Esophagus muscularis mucosa (tissue), 4 donors: Measurements from ENCODE around the gene ANAPC1. TPM values are rescaled to one million over a fixed set of nuclear protein-coding genes. Genes with fewer than 3 reads are reported as not detected.
"Not testable (repeated sequence)": the region's sequence is repeated elsewhere in the genome, so short reads cannot be mapped to it uniquely, and the experiment has no call there.

ENCODE experiments used
- DNase-seq: peaks from one replicate; pipeline ENCODE4 v3.0.0-alpha.2; 2017; ENCODE audit errors: extremely low spot score
- H3K27ac ChIP-seq, 4 donors: fragments of 200-600 bp; sonication (generic); replicated peaks in 1 of 4; 1 replicate in 3 of 4; 2 replicates in 1 of 4; pipeline ENCODE4 v1.5.1; 2016 to 2019; ENCODE audit warnings: mild to moderate bottlenecking in 1 of 4
- H3K27me3 ChIP-seq, 4 donors: fragments of 200-600 bp; sonication (generic); one replicate each; pipeline versions ENCODE4 v1.5.1 to v1.6.0; 2016 to 2019
- H3K36me3 ChIP-seq, 4 donors: fragments of 200-600 bp; sonication (generic); one replicate each; pipeline ENCODE4 v1.5.1; 2016 to 2019
- H3K4me1 ChIP-seq, 4 donors: fragments of 200-600 bp; sonication (generic); one replicate each; pipeline ENCODE4 v1.5.1; 2016 to 2019
- H3K4me3 ChIP-seq, 4 donors: fragments of 200-600 bp; sonication (generic); 1 replicate in 2 of 4; 2 replicates in 2 of 4; pipeline ENCODE4 v1.5.1; 2016 to 2019; ENCODE audit warnings: mild to moderate bottlenecking in 4 of 4, moderate library complexity in 1 of 4
- H3K9me3 ChIP-seq, 4 donors: fragments of 200-600 bp; sonication (generic); 1 replicate in 3 of 4; 2 replicates in 1 of 4; pipeline ENCODE4 v1.5.1; 2016 to 2019
- WGBS: methylation state at CpG from one replicate; pipeline ENCODE4 v1.1.5; 2018; 5-methylcytosine and 5-hydroxymethylcytosine counted together
- intact Hi-C: fragments of 100-400 bp; cut with DNase I; formaldehyde crosslinking; loops from one replicate; pipeline ENCODE4 v1.15.1; 2023
- total RNA-seq, 4 donors: library from RNA; depleted of rRNA; stranded (reverse); fragments of >200 nt; gene quantifications; one replicate each; pipeline versions ENCODE4 v1.1.0 to v1.2.1, GENCODE V29; 2016

ANAPC1 gene
- total RNA-seq, 4 donors from 2014 or later: 27.7 to 45.7 (median 39.7) TPM

- H3K27me3 ChIP-seq, H3K9me3 ChIP-seq, H3K4me1 ChIP-seq, DNase-seq, intact Hi-C loops, H3K27ac ChIP-seq, H3K36me3 ChIP-seq, H3K4me3 ChIP-seq: not testable (repeated sequence)
- 96% methylated on average over 2 of the region's 3 CpGs for WGBS
These were observed 112.9 kb downstream of the ANAPC1 start for GRCh38 chr2:111770916-111771658.

GRCh38 chr2:111768266-111769190 is 115.5 kb downstream of the ANAPC1 start:
- H3K27ac ChIP-seq, DNase-seq, H3K36me3 ChIP-seq, H3K27me3 ChIP-seq, intact Hi-C loops, H3K4me1 ChIP-seq, H3K4me3 ChIP-seq, H3K9me3 ChIP-seq: not testable (repeated sequence)
- WGBS: 84% methylated on average over 7 of the region's 8 CpGs

- no CpG with 5 or more reads among the region's 4 CpGs for WGBS
These were observed 116.9 kb downstream of the ANAPC1 start for GRCh38 chr2:111767087-111767486.

GRCh38 chr2:111766295-111766694 is 117.7 kb downstream of the ANAPC1 start:
- H3K4me3 ChIP-seq, H3K4me1 ChIP-seq, H3K27ac ChIP-seq, H3K9me3 ChIP-seq, H3K36me3 ChIP-seq, H3K27me3 ChIP-seq, intact Hi-C loops, DNase-seq: not testable (repeated sequence)
- WGBS: no CpG with 5 or more reads among the region's 8 CpGs

More at GRCh38 chr2:111767087-111767486, 116.9 kb downstream of the ANAPC1 start:
- H3K27me3 ChIP-seq, H3K9me3 ChIP-seq, H3K36me3 ChIP-seq, intact Hi-C loops, H3K4me3 ChIP-seq, H3K27ac ChIP-seq, H3K4me1 ChIP-seq: not testable (repeated sequence)
- DNase-seq: peak; percentile 29

- H3K4me1 ChIP-seq, H3K9me3 ChIP-seq, H3K27me3 ChIP-seq, H3K4me3 ChIP-seq, intact Hi-C loops, H3K27ac ChIP-seq, H3K36me3 ChIP-seq, DNase-seq: not testable (repeated sequence)
- WGBS: 100% methylated on average over 3 of the region's 4 CpGs
These were observed 119.8 kb downstream of the ANAPC1 start for GRCh38 chr2:111764151-111764550.

- H3K27me3 ChIP-seq, H3K4me1 ChIP-seq, H3K27ac ChIP-seq, H3K9me3 ChIP-seq, DNase-seq, H3K4me3 ChIP-seq, intact Hi-C loops, H3K36me3 ChIP-seq: not testable (repeated sequence)
- 100% methylated on average over 5 of the region's 9 CpGs for WGBS
These were observed 123.2 kb downstream of the ANAPC1 start for GRCh38 chr2:111760697-111761284.

- H3K4me3 ChIP-seq, H3K27me3 ChIP-seq, H3K27ac ChIP-seq, H3K4me1 ChIP-seq, DNase-seq, intact Hi-C loops, H3K36me3 ChIP-seq, H3K9me3 ChIP-seq: not testable (repeated sequence)
- WGBS: 88% methylated on average over 1 of the region's 3 CpGs
These were observed 131.5 kb downstream of the ANAPC1 start for GRCh38 chr2:111752533-111752932.

GRCh38 chr2:111750641-111751040 is 133.4 kb downstream of the ANAPC1 start:
- H3K36me3 ChIP-seq, H3K27ac ChIP-seq, H3K4me1 ChIP-seq, DNase-seq, intact Hi-C loops, H3K9me3 ChIP-seq, H3K27me3 ChIP-seq, H3K4me3 ChIP-seq: not testable (repeated sequence)
- 67% methylated on average over 1 of the region's 1 CpG for WGBS

GRCh38 chr2:111748429-111748828 is 135.6 kb downstream of the ANAPC1 start:
- H3K4me1 ChIP-seq, DNase-seq, H3K9me3 ChIP-seq, H3K27me3 ChIP-seq, H3K4me3 ChIP-seq, H3K36me3 ChIP-seq, H3K27ac ChIP-seq, intact Hi-C loops: not testable (repeated sequence)
- 86% methylated on average over 3 of the region's 4 CpGs for WGBS
